GM19468 (cell line): ENCODE results near the gene ZFP57.

ENCODE experiments used
- ATAC-seq: cut with Tn5 transposase; IDR thresholded peaks from one replicate; pipeline ENCODE4 v1.9.1; 2021; ENCODE audit warnings: mild to moderate bottlenecking, moderate library complexity, moderate number of reproducible peaks; ENCODE audit not compliant: unreplicated experiment; ENCODE audit errors: extremely low read depth

ZFP57 gene

GRCh38 chr6:29680904-29681303 is at the start of gene ZFP57:
TSS of gene ZFP57 (minus strand) at chr6:29681152. CDS start at chr6:29677003, 4,149 bp downstream.
- ATAC-seq = no peak

GRCh38 chr6:29730575-29731126 is 49.7 kb upstream of the ZFP57 start:
- ATAC-seq = no peak

- ATAC-seq = no peak
These were observed 48.9 kb upstream of the ZFP57 start for GRCh38 chr6:29729774-29730328.

- no peak for ATAC-seq
These were observed 47.9 kb upstream of the ZFP57 start for GRCh38 chr6:29728875-29729270.

- ATAC-seq = no peak
These were observed 47.4 kb upstream of the ZFP57 start for GRCh38 chr6:29728173-29728874.

GRCh38 chr6:29727637-29728036 is 46.7 kb upstream of the ZFP57 start:
- no peak for ATAC-seq

GRCh38 chr6:29726571-29727194 is 45.7 kb upstream of the ZFP57 start:
- ATAC-seq = no peak

GRCh38 chr6:29726001-29726400 is 45.0 kb upstream of the ZFP57 start:
- ATAC-seq = no peak

GRCh38 chr6:29724937-29725869 is 44.3 kb upstream of the ZFP57 start:
- no peak for ATAC-seq

GRCh38 chr6:29723666-29724588 is 43.0 kb upstream of the ZFP57 start:
- no peak for ATAC-seq

- peak; percentile 69 for ATAC-seq
These were observed 42.3 kb upstream of the ZFP57 start, which contains the start of gene HLA-F for GRCh38 chr6:29723262-29723665. TSS of gene HLA-F (plus strand) at chr6:29723434. CDS start at chr6:29723464, 30 bp downstream.

GRCh38 chr6:29720863-29721262 is 39.9 kb upstream of the ZFP57 start:
- no peak for ATAC-seq

GRCh38 chr6:29710281-29710941 is 29.5 kb upstream of the ZFP57 start:
- no peak for ATAC-seq

GRCh38 chr6:29709188-29709587 is 28.2 kb upstream of the ZFP57 start:
- no peak for ATAC-seq

GRCh38 chr6:29708432-29709179 is 27.7 kb upstream of the ZFP57 start:
- ATAC-seq = peak; percentile 23

- no peak for ATAC-seq
These were observed 24.7 kb upstream of the ZFP57 start for GRCh38 chr6:29705389-29706231.

GRCh38 chr6:29702519-29703103 is 21.7 kb upstream of the ZFP57 start:
- no peak for ATAC-seq
